HepG2 (cell line): ENCODE results near the gene THADA. TPM values are rescaled to one million over a fixed set of nuclear protein-coding genes. Genes with fewer than 3 reads are reported as not detected.
A peak's percentile ranks its signal among the peaks of the same experiment; 100 is the strongest.

Experiments used
- ARID2 ChIP-seq: sonication (generic); formaldehyde crosslinking; IDR thresholded peaks from 2 replicates; pipeline ENCODE4 v1.8.1; 2022; ENCODE audit warnings: mild to moderate bottlenecking, missing genetic modification reagents, borderline replicate concordance
- HDAC2 ChIP-seq: sonication (generic); formaldehyde crosslinking; IDR thresholded peaks from 2 replicates; pipeline ENCODE4 v1.4.0; 2020; ENCODE audit warnings: missing genetic modification reagents
- HES4 ChIP-seq: sonication (generic); formaldehyde crosslinking; IDR thresholded peaks from 2 replicates; pipeline ENCODE4 v1.9.0; 2021; ENCODE audit warnings: mild to moderate bottlenecking, missing genetic modification reagents, borderline replicate concordance
- NR2C2 ChIP-seq: sonication (generic); formaldehyde crosslinking; IDR thresholded peaks from 2 replicates; pipeline ENCODE4 v1.4.0; 2020; ENCODE audit warnings: missing genetic modification reagents, mild to moderate bottlenecking, moderate library complexity, borderline replicate concordance
- PHF5A ChIP-seq: IDR thresholded peaks from one replicate; pipeline ENCODE4 v1.6.1; 2018; ENCODE audit warnings: low read depth, missing genetic modification reagents; ENCODE audit not compliant: unreplicated experiment
- RAD51 ChIP-seq: fragments of 450-650 bp; IDR thresholded peaks from 2 replicates; pipeline ENCODE4 v1.6.1; 2016; ENCODE audit warnings: borderline replicate concordance
- TOE1 ChIP-seq: sonication (generic); formaldehyde crosslinking; IDR thresholded peaks from 2 replicates; pipeline ENCODE4 v1.4.0; 2020; ENCODE audit warnings: mild to moderate bottlenecking, missing genetic modification reagents
- ZBTB20 ChIP-seq: sonication (generic); formaldehyde crosslinking; IDR thresholded peaks from 2 replicates; pipeline ENCODE4 v1.8.1; 2023; ENCODE audit warnings: missing genetic modification reagents, low read depth, mild to moderate bottlenecking, borderline replicate concordance
- ZNF234 ChIP-seq: sonication (generic); formaldehyde crosslinking; conservative IDR thresholded peaks from 2 replicates; pipeline ENCODE4 v1.5.1; 2020; ENCODE audit warnings: mild to moderate bottlenecking, missing genetic modification reagents
- ZNF251 ChIP-seq: sonication (generic); formaldehyde crosslinking; IDR thresholded peaks from 2 replicates; pipeline ENCODE4 v1.9.0; 2021; ENCODE audit warnings: mild to moderate bottlenecking, missing genetic modification reagents
- ZNF3 ChIP-seq: IDR thresholded peaks from 2 replicates; pipeline ENCODE4 v1.7.0; 2017; ENCODE audit warnings: inconsistent platforms
- ZNF564 ChIP-seq: sonication (generic); formaldehyde crosslinking; IDR thresholded peaks from 2 replicates; pipeline ENCODE4 v1.8.1; 2023; ENCODE audit warnings: mild to moderate bottlenecking, missing genetic modification reagents
- ZNF569 ChIP-seq: sonication (generic); formaldehyde crosslinking; IDR thresholded peaks from 2 replicates; pipeline ENCODE4 v1.5.0; 2020; ENCODE audit warnings: mild to moderate bottlenecking, missing genetic modification reagents, moderate library complexity, borderline replicate concordance
- ZNF770 ChIP-seq: sonication (generic); formaldehyde crosslinking; IDR thresholded peaks from 2 replicates; pipeline ENCODE4 v1.5.0; 2020; ENCODE audit warnings: mild to moderate bottlenecking, missing genetic modification reagents
- ZNF841 ChIP-seq: sonication (generic); formaldehyde crosslinking; IDR thresholded peaks from 2 replicates; pipeline ENCODE4 v1.8.1; 2023; ENCODE audit warnings: missing genetic modification reagents, borderline replicate concordance
- polyA plus RNA-seq, 8 experiments: library from polyadenylated mRNA; depleted of rRNA in 3 of 8; stranded (reverse) in 7 of 8; unstranded in 1 of 8; fragments of >200 nt; fragmentation: Illumina TruSeq in 4 of 8; extraction: Trizol in 4 of 8; gene quantifications; 2 replicates each; pipeline versions ENCODE4 v1.2.1 to v1.2.3, GENCODE V29; 2011 to 2016; ENCODE audit warnings: low read depth in 4 of 8, missing spikeins in 1 of 8, mixed read lengths in 1 of 8; ENCODE audit not compliant: insufficient read depth in 1 of 8
- total RNA-seq, 5 experiments: library from RNA; depleted of rRNA; stranded (reverse); fragments of >200 nt; fragmentation: Illumina TruSeq; extraction: Trizol; gene quantifications; 2 replicates each; pipeline ENCODE4 v1.2.3, GENCODE V29; 2016; ENCODE audit warnings: low read depth in 1 of 5
- TF ChIP-seq, protein P1 (sequence below): sonication (generic); formaldehyde crosslinking; IDR thresholded peaks from 2 replicates; pipeline ENCODE4 v1.4.0; 2020; ENCODE audit warnings: missing genetic modification reagents
- TF ChIP-seq, protein P2 (sequence below): sonication (generic); formaldehyde crosslinking; IDR thresholded peaks from 2 replicates; pipeline ENCODE4 v1.8.0; 2022; ENCODE audit warnings: missing genetic modification reagents, low read depth, mild to moderate bottlenecking, borderline replicate concordance
- TF ChIP-seq, protein P3 (sequence below): IDR thresholded peaks from 2 replicates; pipeline ENCODE4 v1.6.1; 2012; ENCODE audit warnings: low read depth, low read length, improper control_type of control experiment
- TF ChIP-seq, protein P4 (sequence below): sonication (generic); formaldehyde crosslinking; IDR thresholded peaks from 2 replicates; pipeline ENCODE4 v1.8.1; 2023; ENCODE audit warnings: missing genetic modification reagents, mild to moderate bottlenecking, borderline replicate concordance
- TF ChIP-seq, protein P5 (sequence below): sonication (generic); formaldehyde crosslinking; IDR thresholded peaks from 2 replicates; pipeline ENCODE4 v1.8.1; 2022; ENCODE audit warnings: low read depth, mild to moderate bottlenecking, missing genetic modification reagents

Gene THADA
- total and polyA plus RNA-seq, 2 of the 13 experiments (the other 11 are each of a cell fraction or from before 2014, with no cell fraction given): 12.7 to 21.7 TPM

- peak; percentile 89 for TF ChIP-seq PHF5A (CRISPR knock-in tag)
- peak; percentile 67 for TF ChIP-seq NR2C2
- no peak for TF ChIP-seq ZNF234 (CRISPR knock-in tag)
- TF ChIP-seq ZNF569 (CRISPR knock-in tag): no peak
- TF ChIP-seq HDAC2: peak; percentile 99
- TF ChIP-seq, protein P1, sequence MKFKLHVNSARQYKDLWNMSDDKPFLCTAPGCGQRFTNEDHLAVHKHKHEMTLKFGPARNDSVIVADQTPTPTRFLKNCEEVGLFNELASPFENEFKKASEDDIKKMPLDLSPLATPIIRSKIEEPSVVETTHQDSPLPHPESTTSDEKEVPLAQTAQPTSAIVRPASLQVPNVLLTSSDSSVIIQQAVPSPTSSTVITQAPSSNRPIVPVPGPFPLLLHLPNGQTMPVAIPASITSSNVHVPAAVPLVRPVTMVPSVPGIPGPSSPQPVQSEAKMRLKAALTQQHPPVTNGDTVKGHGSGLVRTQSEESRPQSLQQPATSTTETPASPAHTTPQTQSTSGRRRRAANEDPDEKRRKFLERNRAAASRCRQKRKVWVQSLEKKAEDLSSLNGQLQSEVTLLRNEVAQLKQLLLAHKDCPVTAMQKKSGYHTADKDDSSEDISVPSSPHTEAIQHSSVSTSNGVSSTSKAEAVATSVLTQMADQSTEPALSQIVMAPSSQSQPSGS: peak; percentile 94; the same call in 1 of the 2 replicates
- TF ChIP-seq ARID2: peak; percentile 92
- TF ChIP-seq, protein P2, sequence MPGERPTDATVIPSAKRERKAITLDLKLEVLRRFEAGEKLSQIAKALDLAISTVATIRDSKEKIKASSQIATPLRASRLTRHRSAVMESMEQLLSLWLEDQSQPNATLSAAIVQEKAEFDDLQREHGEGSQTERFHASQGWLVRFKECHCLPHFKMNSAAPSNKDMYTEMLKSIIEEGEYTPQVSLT (CRISPR knock-in tag): no peak
- TF ChIP-seq, protein P3, sequence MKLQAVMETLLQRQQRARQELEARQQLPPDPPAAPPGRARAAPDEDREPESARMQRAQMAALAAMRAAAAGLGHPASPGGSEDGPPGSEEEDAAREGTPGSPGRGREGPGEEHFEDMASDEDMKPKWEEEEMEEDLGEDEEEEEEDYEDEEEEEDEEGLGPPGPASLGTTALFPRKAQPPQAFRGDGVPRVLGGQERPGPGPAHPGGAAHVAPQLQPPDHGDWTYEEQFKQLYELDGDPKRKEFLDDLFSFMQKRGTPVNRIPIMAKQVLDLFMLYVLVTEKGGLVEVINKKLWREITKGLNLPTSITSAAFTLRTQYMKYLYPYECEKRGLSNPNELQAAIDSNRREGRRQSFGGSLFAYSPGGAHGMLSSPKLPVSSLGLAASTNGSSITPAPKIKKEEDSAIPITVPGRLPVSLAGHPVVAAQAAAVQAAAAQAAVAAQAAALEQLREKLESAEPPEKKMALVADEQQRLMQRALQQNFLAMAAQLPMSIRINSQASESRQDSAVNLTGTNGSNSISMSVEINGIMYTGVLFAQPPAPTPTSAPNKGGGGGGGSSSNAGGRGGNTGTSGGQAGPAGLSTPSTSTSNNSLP: no peak
- TF ChIP-seq ZNF770 (CRISPR knock-in tag): no peak
- TF ChIP-seq, protein P4, sequence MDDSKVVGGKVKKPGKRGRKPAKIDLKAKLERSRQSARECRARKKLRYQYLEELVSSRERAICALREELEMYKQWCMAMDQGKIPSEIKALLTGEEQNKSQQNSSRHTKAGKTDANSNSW (CRISPR knock-in tag): no peak
- TF ChIP-seq HES4 (CRISPR knock-in tag): no peak
- TF ChIP-seq ZNF841: no peak
- peak; percentile 89; the same call in 1 of the 2 replicates for TF ChIP-seq ZBTB20 (CRISPR knock-in tag)
- TF ChIP-seq, protein P5, sequence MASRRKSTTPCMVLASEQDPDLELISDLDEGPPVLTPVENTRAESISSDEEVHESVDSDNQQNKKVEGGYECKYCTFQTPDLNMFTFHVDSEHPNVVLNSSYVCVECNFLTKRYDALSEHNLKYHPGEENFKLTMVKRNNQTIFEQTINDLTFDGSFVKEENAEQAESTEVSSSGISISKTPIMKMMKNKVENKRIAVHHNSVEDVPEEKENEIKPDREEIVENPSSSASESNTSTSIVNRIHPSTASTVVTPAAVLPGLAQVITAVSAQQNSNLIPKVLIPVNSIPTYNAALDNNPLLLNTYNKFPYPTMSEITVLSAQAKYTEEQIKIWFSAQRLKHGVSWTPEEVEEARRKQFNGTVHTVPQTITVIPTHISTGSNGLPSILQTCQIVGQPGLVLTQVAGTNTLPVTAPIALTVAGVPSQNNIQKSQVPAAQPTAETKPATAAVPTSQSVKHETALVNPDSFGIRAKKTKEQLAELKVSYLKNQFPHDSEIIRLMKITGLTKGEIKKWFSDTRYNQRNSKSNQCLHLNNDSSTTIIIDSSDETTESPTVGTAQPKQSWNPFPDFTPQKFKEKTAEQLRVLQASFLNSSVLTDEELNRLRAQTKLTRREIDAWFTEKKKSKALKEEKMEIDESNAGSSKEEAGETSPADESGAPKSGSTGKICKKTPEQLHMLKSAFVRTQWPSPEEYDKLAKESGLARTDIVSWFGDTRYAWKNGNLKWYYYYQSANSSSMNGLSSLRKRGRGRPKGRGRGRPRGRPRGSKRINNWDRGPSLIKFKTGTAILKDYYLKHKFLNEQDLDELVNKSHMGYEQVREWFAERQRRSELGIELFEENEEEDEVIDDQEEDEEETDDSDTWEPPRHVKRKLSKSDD (CRISPR knock-in tag): peak; percentile 77
- TF ChIP-seq ZNF251: no peak
- TF ChIP-seq TOE1 (CRISPR knock-in tag): peak; percentile 84; the same call in 1 of the 2 replicates
- 0 out of 2 replicates have a peak, but pooled peaks have one; percentile 2 for TF ChIP-seq ZNF564
- TF ChIP-seq ZNF3 (CRISPR knock-in tag): peak; percentile 72; the same call in 1 of the 2 replicates
- no peak for TF ChIP-seq RAD51
Measured at GRCh38 chr2:43375746-43376522, 219.9 kb downstream of the THADA start (continued).
